Gastrocnemius medialis (tissue), 4 donors: ENCODE measurements around the gene BIRC7. TPM values are rescaled to one million over a fixed set of nuclear protein-coding genes. Genes with fewer than 3 reads are reported as not detected.

ENCODE experiments used
- ATAC-seq, 2 donors: fragments of 150-250 bp; one replicate each; pipeline ENCODE4 v1.9.1; 2016
- DNase-seq, 2 donors: peaks; one replicate each; pipeline ENCODE4 v3.0.0-alpha.2; 2019
- H3K27ac ChIP-seq, 4 donors: fragments of 200-600 bp; sonication (generic); 1 replicate in 1 of 4; 2 replicates in 3 of 4; pipeline ENCODE4 v1.5.1; 2016 to 2018; ENCODE audit warnings: mild to moderate bottlenecking in 2 of 4, moderate library complexity in 1 of 4
- H3K27me3 ChIP-seq, 3 donors: fragments of 200-600 bp; sonication (generic) in 2 of 3; 1 replicate in 1 of 3; 2 replicates in 2 of 3; pipeline versions ENCODE4 v1.5.1 to v1.6.0; 2016 to 2019; ENCODE audit warnings: mild to moderate bottlenecking in 1 of 3, moderate library complexity in 1 of 3
- H3K36me3 ChIP-seq, 2 donors: fragments of 200-600 bp; sonication (generic) in 1 of 2; one replicate each; pipeline ENCODE4 v1.5.1; 2017 to 2018
- H3K4me1 ChIP-seq, 2 donors: fragments of 200-600 bp; sonication (generic) in 1 of 2; one replicate each; pipeline ENCODE4 v1.5.1; 2016 to 2017; ENCODE audit warnings: mild to moderate bottlenecking in 2 of 2
- H3K4me3 ChIP-seq, 4 donors: fragments of 200-600 bp; sonication (generic) in 3 of 4; 1 replicate in 1 of 4; 2 replicates in 3 of 4; pipeline ENCODE4 v1.5.1; 2016 to 2019; ENCODE audit warnings: mild to moderate bottlenecking in 2 of 4
- H3K9me3 ChIP-seq, 3 donors: fragments of 200-600 bp; sonication (generic) in 2 of 3; 1 replicate in 1 of 3; 2 replicates in 2 of 3; pipeline ENCODE4 v1.5.1; 2016 to 2019
- CTCF ChIP-seq, 5 experiments: fragments of 450-650 bp in 3 of 5; fragments of 200-600 bp in 2 of 5; sonication (generic) in 2 of 5; IDR thresholded peaks in 4 of 5; conservative IDR thresholded peaks in 1 of 5; 1 replicate in 4 of 5; 2 replicates in 1 of 5; pipeline ENCODE4 v1.5.1; 2016 to 2019; ENCODE audit warnings: antibody characterized with exemption in 5 of 5, mild to moderate bottlenecking in 3 of 5, moderate library complexity in 3 of 5
- POLR2A ChIP-seq, 2 donors: fragments of 450-650 bp; IDR thresholded peaks; one replicate each; pipeline ENCODE4 v1.6.1; 2017; ENCODE audit warnings: antibody characterized with exemption in 2 of 2, mild to moderate bottlenecking in 2 of 2, moderate library complexity in 2 of 2
- in situ Hi-C, 4 donors: fragments of 200-750 bp; cut with MboI; loops; one replicate each; pipeline versions ENCODE4 v1.15.0 to v1.8.0; 2017; ENCODE audit warnings: low sequenced_read_pairs in 4 of 4
- intact Hi-C: fragments of 100-400 bp; cut with DNase I; formaldehyde crosslinking; loops from one replicate; pipeline ENCODE4 v1.15.1; 2023; ENCODE audit warnings: low total_unique reads
- total RNA-seq, 4 donors: library from RNA; depleted of rRNA; stranded (reverse); fragments of >200 nt; gene quantifications; one replicate each; pipeline versions ENCODE4 v1.1.0 to v1.2.3, GENCODE V29; 2016

The BIRC7 gene
- total RNA-seq, 4 donors from 2014 or later: not detected

GRCh38 chr20:63217706-63218105 lies 18.0 kb upstream of the BIRC7 start:
- Histone ChIP-seq H3K4me3 (no peak overlapping the region), H3K9me3 (no peaks in the 10 kb centered on the region), H3K36me3 (peaks cover 0 to 21% of the 10 kb centered on the region in 2 donors), H3K27ac (no peak overlapping the region), H3K4me1 (peaks cover 21 to 30% of the 10 kb centered on the region in 2 donors), H3K27me3 (no peaks in the 10 kb centered on the region)
- ATAC-seq (no peak), DNase-seq (no peak)
- intact Hi-C loops (loop anchor here (2.0 to 10.0 kb wide), 4 partner anchors 55 to 423 kb away; partner anchors contain the start of genes ARFGAP1, GMEB2, MRGBP and TCFL5), in situ Hi-C loops (no loop called here)
- TF ChIP-seq CTCF (IDR thresholded peaks at IDR 0.05 in 4 of 5, conservative IDR thresholded peaks at IDR 0.05 in 1 of 5): no peak
- no peak for TF ChIP-seq POLR2A (IDR thresholded peaks at IDR 0.05)

- Histone ChIP-seq H3K36me3 (peaks cover 0 to 9% of the 10 kb centered on the region in 2 donors), H3K27me3 (no peaks in the 10 kb centered on the region), H3K4me3 (no peak overlapping the region), H3K9me3 (no peaks in the 10 kb centered on the region), H3K4me1 (peaks cover 17 to 20% of the 10 kb centered on the region in 2 donors), H3K27ac (no peak overlapping the region)
- ATAC-seq: no peak
- no peak for DNase-seq
- in situ Hi-C loops: no loop called here
- no peak for TF ChIP-seq POLR2A (IDR thresholded peaks at IDR 0.05)
- no peak for TF ChIP-seq CTCF (IDR thresholded peaks at IDR 0.05 in 4 of 5, conservative IDR thresholded peaks at IDR 0.05 in 1 of 5)
- intact Hi-C loops: loop anchor here (5.0 to 10.0 kb wide), 3 partner anchors 357 to 424 kb away; partner anchors contain the start of genes GMEB2, MRGBP and TCFL5
These were observed 16.8 kb upstream of the BIRC7 start for GRCh38 chr20:63218701-63219446.

- DNase-seq (no peak), ATAC-seq (no peak)
- TF ChIP-seq CTCF (IDR thresholded peaks at IDR 0.05 in 4 of 5, conservative IDR thresholded peaks at IDR 0.05 in 1 of 5) (no peak), POLR2A (IDR thresholded peaks at IDR 0.05) (no peak)
- no peaks in the 10 kb centered on the region for H3K9me3 ChIP-seq
- H3K36me3 ChIP-seq: peaks cover 0 to 3% of the 10 kb centered on the region in 2 donors
- in situ Hi-C loops: no loop called here
- H3K4me3 ChIP-seq: no peak overlapping the region
- H3K27ac ChIP-seq: no peak overlapping the region
- H3K27me3 ChIP-seq: no peaks in the 10 kb centered on the region
- intact Hi-C loops: loop anchor here (5.0 to 10.0 kb wide), 3 partner anchors 357 to 425 kb away; partner anchors contain the start of genes GMEB2, MRGBP and TCFL5
- peaks cover 14 to 16% of the 10 kb centered on the region in 2 donors for H3K4me1 ChIP-seq
These were observed 16.3 kb upstream of the BIRC7 start for GRCh38 chr20:63219447-63219821.

GRCh38 chr20:63219866-63220521 lies 15.7 kb upstream of the BIRC7 start:
- H3K27me3 ChIP-seq: no peaks in the 10 kb centered on the region
- no peak overlapping the region for H3K4me3 ChIP-seq
- H3K4me1 ChIP-seq: peaks cover 8 to 10% of the 10 kb centered on the region in 2 donors
- TF ChIP-seq POLR2A (IDR thresholded peaks at IDR 0.05) (no peak), CTCF (IDR thresholded peaks at IDR 0.05 in 4 of 5, conservative IDR thresholded peaks at IDR 0.05 in 1 of 5) (no peak)
- in situ Hi-C loops: no loop called here
- intact Hi-C loops: loop anchor here (5.0 to 10.0 kb wide), 3 partner anchors 358 to 425 kb away; partner anchors contain the start of genes GMEB2, MRGBP and TCFL5
- no peak overlapping the region for H3K27ac ChIP-seq
- no peak for DNase-seq
- H3K9me3 ChIP-seq: no peaks in the 10 kb centered on the region
- no peaks in the 10 kb centered on the region for H3K36me3 ChIP-seq
- no peak for ATAC-seq
